Fibroblast of mammary gland (primary cell): Measurements from ENCODE around the gene LLGL1.

ENCODE experiments used
- DNase-seq: peaks from one replicate; pipeline ENCODE4 v3.0.0-alpha.2; 2010; ENCODE audit warnings: low read depth
- H3K4me3 ChIP-seq: 2 replicates; pipeline ENCODE4 v1.5.1; 2011; ENCODE audit warnings: low read depth, mild to moderate bottlenecking, low read length, moderate library complexity; ENCODE audit not compliant: control insufficient read depth
- CTCF ChIP-seq: conservative IDR thresholded peaks from 2 replicates; pipeline ENCODE4 v1.5.1; 2011; ENCODE audit warnings: low read depth, low read length, inconsistent platforms; ENCODE audit not compliant: control insufficient read depth, insufficient read depth

LLGL1 gene

GRCh38 chr17:18258356-18259038, 33.1 kb downstream of the LLGL1 start, which contains the start of gene FLII:
Gene FLII, minus strand, starts transcription at chr17:18258738. Its CDS starts 48 bp downstream, at chr17:18258690.
- TF ChIP-seq CTCF: no peak
- peak within 1 kb of the TSS; percentile 83 for H3K4me3 ChIP-seq
- no peak for DNase-seq

- TF ChIP-seq CTCF: no peak
- no peak for DNase-seq
- peak overlapping the region; percentile 76 for H3K4me3 ChIP-seq
Observed at GRCh38 chr17:18259621-18260331, 34.3 kb downstream of the LLGL1 start.

- H3K4me3 ChIP-seq: peak within 1 kb of the TSS; percentile 76
- no peak for TF ChIP-seq CTCF
Observed at GRCh38 chr17:18260332-18261145, 35.1 kb downstream of the LLGL1 start, which contains the start of gene MIEF2. Gene MIEF2, plus strand, starts transcription at chr17:18260662. Its CDS starts 2,059 bp downstream, at chr17:18262721.

GRCh38 chr17:18261146-18261515, 35.7 kb downstream of the LLGL1 start:
- DNase-seq: peak; percentile 39
- no peak for TF ChIP-seq CTCF
- H3K4me3 ChIP-seq: peak overlapping the region; percentile 76

More at GRCh38 chr17:18260332-18261145, 35.1 kb downstream of the LLGL1 start, which contains the start of gene MIEF2:
- peak; percentile 89 for DNase-seq

GRCh38 chr17:18261659-18262058, 36.2 kb downstream of the LLGL1 start:
- H3K4me3 ChIP-seq: no peak overlapping the region
- TF ChIP-seq CTCF: no peak
- DNase-seq: no peak

- no peak for DNase-seq
- no peak for TF ChIP-seq CTCF
- no peak overlapping the region for H3K4me3 ChIP-seq
Observed at GRCh38 chr17:18262111-18262510, 36.7 kb downstream of the LLGL1 start.
